Fibroblast of skin of left biceps (primary cell): ENCODE data around the gene CA7.
"Not testable (repeated sequence)": the region's sequence is repeated elsewhere in the genome, so short reads cannot be mapped to it uniquely, and the experiment has no call there.

Experiments used
- DNase-seq, 2 experiments: peaks; one replicate each; pipeline ENCODE4 v3.0.0-alpha.2; 2013; ENCODE audit warnings: low read depth in 2 of 2

Gene CA7

GRCh38 chr16:66873685-66874055 lies 29.5 kb downstream of the CA7 start:
- DNase-seq, result no peak

GRCh38 chr16:66874079-66874775 lies 30.0 kb downstream of the CA7 start:
- DNase-seq, result no peak

- DNase-seq, result no peak
These were observed 33.9 kb downstream of the CA7 start for GRCh38 chr16:66878067-66878466.

- DNase-seq, result peak; percentile 90
These were observed 36.2 kb downstream of the CA7 start, which contains the start of gene PDP2 for GRCh38 chr16:66880288-66881013. Gene PDP2, plus strand, starts transcription at chr16:66880515. Its CDS starts 3,770 bp downstream, at chr16:66884285.

- DNase-seq, result no peak
These were observed 36.8 kb downstream of the CA7 start for GRCh38 chr16:66881014-66881417.

DNA sequence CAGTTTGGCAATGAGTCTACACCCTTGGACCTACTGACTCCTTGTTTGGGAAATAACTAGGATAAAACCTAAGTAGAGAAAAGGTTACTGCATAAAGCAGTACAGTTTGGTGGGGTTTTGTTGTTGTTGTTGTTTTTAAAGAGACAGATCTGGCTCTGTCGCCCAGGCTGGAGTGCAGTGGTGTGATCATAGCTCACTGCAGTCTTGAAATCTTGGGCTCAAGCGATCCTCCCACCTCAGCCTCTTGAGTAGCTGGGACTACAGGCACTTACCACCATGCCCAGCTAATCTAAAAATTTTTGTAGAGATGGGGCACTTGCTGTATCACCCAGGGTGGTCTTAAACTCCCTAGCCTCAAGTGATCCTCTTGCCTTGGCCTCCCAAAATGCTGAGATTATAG lies 37.3 kb downstream of the CA7 start:
- DNase-seq, result no peak

- DNase-seq, result no peak
These were observed 37.8 kb downstream of the CA7 start for GRCh38 chr16:66881964-66882508.

DNA sequence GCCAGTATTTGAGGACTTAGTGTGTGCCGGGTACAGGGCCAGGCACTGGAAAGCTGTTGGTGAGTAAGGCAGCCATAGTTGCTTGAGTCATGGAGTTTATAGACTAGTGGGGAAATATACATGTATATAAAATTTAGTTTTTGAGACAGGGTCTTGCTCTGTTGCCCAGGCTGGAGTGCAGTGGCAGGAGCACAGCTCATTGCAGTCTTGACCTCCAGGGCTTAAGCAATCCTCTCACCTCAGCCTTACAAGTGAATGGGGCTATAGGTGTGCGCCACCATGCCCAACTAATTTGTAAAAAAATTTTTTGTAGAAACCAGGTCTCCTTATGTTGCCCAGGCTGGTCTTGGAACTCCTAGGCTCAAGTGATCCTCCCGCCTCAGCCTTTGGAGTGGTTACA lies 38.5 kb downstream of the CA7 start:
- no peak for DNase-seq

DNA sequence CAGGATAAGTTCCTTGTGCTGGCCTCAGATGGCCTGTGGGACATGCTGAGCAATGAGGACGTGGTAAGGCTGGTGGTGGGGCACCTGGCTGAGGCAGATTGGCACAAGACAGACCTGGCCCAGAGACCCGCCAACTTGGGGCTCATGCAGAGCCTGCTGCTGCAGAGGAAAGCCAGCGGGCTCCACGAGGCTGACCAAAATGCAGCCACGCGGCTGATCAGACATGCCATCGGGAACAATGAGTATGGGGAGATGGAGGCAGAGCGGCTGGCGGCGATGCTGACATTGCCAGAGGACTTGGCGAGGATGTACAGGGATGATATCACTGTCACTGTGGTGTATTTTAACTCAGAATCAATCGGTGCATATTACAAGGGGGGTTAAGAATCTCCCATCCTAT lies 41.3 kb downstream of the CA7 start:
- no peak for DNase-seq

DNA sequence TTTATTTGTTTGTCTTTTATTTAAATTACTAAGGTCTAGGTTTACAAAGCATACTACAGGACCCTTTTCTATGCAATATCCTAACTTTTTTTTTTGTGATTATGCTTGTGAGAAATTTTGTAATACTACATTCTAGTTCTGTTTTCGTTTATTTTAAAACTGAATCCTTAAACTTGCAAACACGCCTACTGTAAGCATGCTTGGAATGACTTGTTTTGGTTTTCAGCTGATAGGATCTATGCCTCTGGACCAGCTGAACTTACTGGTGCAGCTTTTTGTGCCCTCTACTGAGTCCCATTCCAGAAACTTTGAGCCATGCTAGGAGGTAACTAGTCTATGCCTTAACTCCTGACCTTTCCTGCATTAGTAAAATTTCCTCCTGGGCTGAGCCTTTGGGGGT lies 42.1 kb downstream of the CA7 start:
- DNase-seq, result no peak

GRCh38 chr16:66886914-66887313 lies 42.7 kb downstream of the CA7 start:
- no peak for DNase-seq

- no peak for DNase-seq
These were observed 44.7 kb downstream of the CA7 start for GRCh38 chr16:66888647-66889615.

GRCh38 chr16:66889622-66890021 lies 45.4 kb downstream of the CA7 start:
- no peak for DNase-seq

GRCh38 chr16:66890799-66891198 lies 46.6 kb downstream of the CA7 start:
- no peak for DNase-seq

GRCh38 chr16:66891360-66891759 lies 47.1 kb downstream of the CA7 start:
- no peak for DNase-seq

GRCh38 chr16:66891797-66892196 lies 47.6 kb downstream of the CA7 start:
- DNase-seq, result no peak

DNA sequence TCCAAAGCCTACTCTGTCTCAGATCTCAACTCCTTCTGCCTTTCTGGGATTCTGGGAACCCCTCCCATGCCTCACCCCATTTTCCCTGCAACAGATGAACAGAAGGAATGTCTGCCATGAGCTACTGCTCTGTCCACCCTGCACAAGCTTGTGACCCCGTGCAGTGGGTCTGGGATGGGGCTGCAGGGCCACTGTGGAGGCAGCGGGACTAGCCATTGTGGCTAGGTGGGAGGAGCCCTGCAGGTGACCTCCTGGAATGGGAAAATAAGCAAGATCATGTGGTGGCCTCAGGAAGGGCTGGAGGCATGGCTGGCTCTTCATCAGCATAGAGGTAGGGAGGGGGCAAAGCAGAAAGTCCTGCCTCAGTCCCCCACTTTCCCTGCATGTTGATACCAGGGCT lies 49.8 kb downstream of the CA7 start:
- no peak for DNase-seq

GRCh38 chr16:66894948-66895688 lies 50.9 kb downstream of the CA7 start:
- DNase-seq, result no peak

DNA sequence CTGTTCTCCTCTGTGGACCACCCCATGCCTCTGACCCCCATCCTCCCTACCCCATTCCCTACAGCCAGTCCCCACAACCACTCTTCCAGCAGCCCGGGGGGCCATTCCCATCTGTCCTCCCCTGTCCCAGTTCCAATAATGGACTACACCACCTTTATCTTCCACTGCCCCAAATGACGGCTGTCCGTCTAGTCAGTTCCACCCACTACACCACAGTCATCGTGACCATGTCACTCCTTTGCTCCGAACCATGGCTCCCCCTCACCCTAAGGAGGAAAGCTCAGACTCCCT lies 51.4 kb downstream of the CA7 start:
- DNase-seq, result no peak

GRCh38 chr16:66895999-66896398 lies 51.8 kb downstream of the CA7 start:
- no peak for DNase-seq

- DNase-seq, result not testable (repeated sequence)
These were observed 52.5 kb downstream of the CA7 start for GRCh38 chr16:66896682-66897081.

GRCh38 chr16:66898207-66898606 lies 54.0 kb downstream of the CA7 start:
- no peak for DNase-seq
